Subcutaneous abdominal adipose tissue (tissue), 5 donors: ENCODE data around the gene TNK2.
A peak's percentile ranks its signal among the peaks of the same experiment; 100 is the strongest.
"Not testable (repeated sequence)": the region's sequence is repeated elsewhere in the genome, so short reads cannot be mapped to it uniquely, and the experiment has no call there.

Experiments used
- H3K27ac ChIP-seq: one replicate; pipeline ENCODE4 v1.7.0; 2013; ENCODE audit warnings: low read depth, mild to moderate bottlenecking, inconsistent platforms, low read length, moderate library complexity
- H3K27me3 ChIP-seq, 5 donors: one replicate each; pipeline ENCODE4 v1.7.0; 2013; ENCODE audit warnings: low read length in 5 of 5, inconsistent platforms in 1 of 5; ENCODE audit not compliant: control insufficient read depth in 5 of 5, insufficient read depth in 4 of 5
- H3K36me3 ChIP-seq, 5 donors: one replicate each; pipeline ENCODE4 v1.7.0; 2013; ENCODE audit warnings: low read length in 5 of 5; ENCODE audit not compliant: control insufficient read depth in 5 of 5, insufficient read depth in 5 of 5
- H3K4me1 ChIP-seq, 5 donors: one replicate each; pipeline ENCODE4 v1.7.0; 2013; ENCODE audit warnings: low read length in 5 of 5, mild to moderate bottlenecking in 3 of 5, moderate library complexity in 1 of 5; ENCODE audit not compliant: control insufficient read depth in 5 of 5, insufficient read depth in 5 of 5
- H3K4me3 ChIP-seq, 5 donors: one replicate each; pipeline ENCODE4 v1.7.0; 2013; ENCODE audit warnings: low read length in 5 of 5, low read depth in 1 of 5
- H3K9ac ChIP-seq, 5 donors: one replicate each; pipeline ENCODE4 v1.7.0; 2013; ENCODE audit warnings: low read length in 5 of 5, mild to moderate bottlenecking in 4 of 5, moderate library complexity in 3 of 5
- H3K9me3 ChIP-seq, 5 donors: one replicate each; pipeline ENCODE4 v1.7.0; 2013; ENCODE audit warnings: low read length in 5 of 5; ENCODE audit not compliant: control insufficient read depth in 5 of 5
- donor health status: healthy.
- donor health status: healthy.
- donor health status: healthy.
- donor health status: healthy.
- donor health status: healthy.

Gene TNK2

DNA sequence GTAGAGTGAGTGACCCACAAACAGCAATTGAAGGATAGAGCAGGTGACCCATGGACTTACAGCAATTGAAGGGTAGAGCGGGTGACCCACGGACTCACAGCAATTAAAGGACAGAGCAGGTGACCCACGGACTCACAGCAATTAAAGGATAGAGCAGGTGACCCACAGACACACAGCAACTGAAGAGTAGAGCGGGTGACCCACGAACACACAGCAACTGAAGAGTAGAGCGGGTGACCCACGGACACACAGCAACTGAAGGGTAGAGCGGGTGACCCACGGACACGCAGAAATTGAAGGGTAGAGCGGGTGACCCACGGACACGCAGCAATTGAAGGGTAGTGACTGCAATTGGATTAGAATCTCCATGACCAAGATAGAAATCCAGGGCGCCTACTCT lies 9.8 kb upstream of the TNK2 start:
- no peak overlapping the region for H3K27ac ChIP-seq
- H3K4me1 ChIP-seq, result peaks cover 0 to 11% (median 7%) of the 10 kb centered on the region in 5 donors
- H3K27me3 ChIP-seq, result peaks cover 0 to 6% (median 3%) of the 10 kb centered on the region in 5 donors
- H3K9ac ChIP-seq, result no peak overlapping the region
- H3K36me3 ChIP-seq, result no peaks in the 10 kb centered on the region
- H3K4me3 ChIP-seq, result no peak overlapping the region
- no peaks in the 10 kb centered on the region for H3K9me3 ChIP-seq

DNA sequence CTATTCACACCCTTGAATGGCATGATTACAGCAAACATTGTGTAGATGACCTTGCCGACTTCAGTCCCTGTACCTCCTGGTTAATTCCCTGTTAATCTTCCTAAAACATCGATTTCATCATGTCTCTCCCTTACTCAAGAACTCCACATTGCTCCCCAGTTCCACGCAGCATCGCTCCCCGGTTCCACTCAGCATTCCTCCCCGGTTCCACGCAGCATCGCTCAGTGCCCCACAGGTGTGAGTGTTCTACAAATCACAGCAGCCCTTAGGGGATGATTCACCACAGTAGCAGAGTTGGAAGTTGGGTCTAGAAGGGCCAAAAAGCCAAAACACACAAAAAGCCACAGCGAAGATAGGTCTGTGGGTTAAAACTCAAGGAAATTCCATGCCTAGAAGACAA lies 8.6 kb upstream of the TNK2 start:
- no peak overlapping the region for H3K9ac ChIP-seq
- H3K4me3 ChIP-seq, result no peak overlapping the region
- no peaks in the 10 kb centered on the region for H3K9me3 ChIP-seq
- H3K27ac ChIP-seq, result no peak overlapping the region
- H3K27me3 ChIP-seq, result peaks cover 0 to 6% (median 3%) of the 10 kb centered on the region in 5 donors
- H3K4me1 ChIP-seq, result peaks cover 0 to 11% (median 7%) of the 10 kb centered on the region in 5 donors
- H3K36me3 ChIP-seq, result no peaks in the 10 kb centered on the region

DNA sequence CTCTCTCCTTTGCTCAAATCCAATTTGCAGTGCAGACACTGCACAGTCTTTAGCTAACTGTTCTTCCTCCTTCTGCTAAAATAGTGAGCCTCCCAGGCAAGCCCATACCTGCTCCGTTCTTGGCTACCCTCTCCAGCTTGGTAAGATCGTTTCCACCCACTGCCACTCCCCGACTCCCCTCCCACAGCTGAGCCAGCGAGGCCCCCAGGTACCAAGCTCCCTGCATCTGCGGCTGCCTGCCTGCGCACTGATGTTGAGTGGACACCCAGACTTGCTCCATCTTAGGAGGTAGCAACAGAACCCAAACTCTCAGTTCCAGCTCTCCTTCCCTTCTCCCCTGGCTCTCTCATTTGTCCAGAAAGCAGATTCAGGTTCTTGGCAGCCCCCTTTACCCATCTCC lies 7.9 kb upstream of the TNK2 start:
- Histone ChIP-seq H3K4me1 (peaks cover 0 to 10% (median 7%) of the 10 kb centered on the region in 5 donors), H3K27ac (no peak overlapping the region), H3K27me3 (peaks cover 0 to 6% (median 2%) of the 10 kb centered on the region in 5 donors), H3K36me3 (no peaks in the 10 kb centered on the region), H3K9ac (no peak overlapping the region), H3K9me3 (no peaks in the 10 kb centered on the region), H3K4me3 (no peak overlapping the region)

DNA sequence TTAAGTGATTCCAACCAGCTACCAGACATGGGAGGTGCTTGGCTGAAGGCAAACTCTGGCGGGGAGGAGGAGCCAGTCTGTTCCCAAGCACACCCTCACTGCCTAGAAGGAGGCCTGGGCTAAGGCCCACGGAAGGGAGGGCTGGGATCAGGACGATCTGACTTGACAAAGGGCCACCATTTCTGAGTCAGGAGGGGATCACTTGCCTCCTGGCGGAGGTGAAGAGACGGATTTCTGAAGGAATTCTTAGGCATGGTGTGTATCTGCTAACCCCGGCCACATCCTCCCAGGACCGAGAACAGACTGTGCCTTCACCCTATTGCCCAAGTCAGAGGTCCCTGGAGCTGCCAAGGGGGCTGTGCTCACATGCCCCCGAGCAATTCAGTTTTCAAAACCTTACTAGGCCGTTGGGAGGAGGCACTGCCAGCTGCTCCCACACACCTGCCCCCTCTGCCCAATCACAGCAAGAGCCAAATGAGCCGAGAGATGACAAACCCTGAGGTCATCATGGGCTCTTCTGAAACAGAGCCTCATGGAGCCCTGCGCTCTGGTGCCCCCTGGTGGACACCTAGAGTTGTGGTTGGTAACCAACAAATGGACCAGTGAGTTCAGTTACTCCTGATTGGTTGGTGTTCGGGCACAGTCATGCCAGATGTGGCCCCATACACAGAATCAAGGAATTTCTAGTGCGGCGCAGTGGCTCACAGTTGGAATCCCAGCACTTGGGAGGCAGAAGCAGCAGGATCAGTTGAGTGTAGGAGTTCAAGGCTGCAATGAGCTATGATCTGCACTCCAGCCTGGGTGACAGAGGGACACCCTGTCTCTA lies 6.5 kb upstream of the TNK2 start:
- peak overlapping the region; percentile 60 for H3K27ac ChIP-seq
- peaks cover 0 to 17% (median 10%) of the 10 kb centered on the region in 5 donors for H3K4me1 ChIP-seq
- peak overlapping the region in 1 of 5 donors; percentile 10 for H3K4me3 ChIP-seq
- peaks cover 0 to 4% (median 0%) of the 10 kb centered on the region in 5 donors for H3K27me3 ChIP-seq
- no peaks in the 10 kb centered on the region for H3K9me3 ChIP-seq
- H3K9ac ChIP-seq, result peak overlapping the region in 2 of 5 donors; percentile 44 to 53
- no peaks in the 10 kb centered on the region for H3K36me3 ChIP-seq

DNA sequence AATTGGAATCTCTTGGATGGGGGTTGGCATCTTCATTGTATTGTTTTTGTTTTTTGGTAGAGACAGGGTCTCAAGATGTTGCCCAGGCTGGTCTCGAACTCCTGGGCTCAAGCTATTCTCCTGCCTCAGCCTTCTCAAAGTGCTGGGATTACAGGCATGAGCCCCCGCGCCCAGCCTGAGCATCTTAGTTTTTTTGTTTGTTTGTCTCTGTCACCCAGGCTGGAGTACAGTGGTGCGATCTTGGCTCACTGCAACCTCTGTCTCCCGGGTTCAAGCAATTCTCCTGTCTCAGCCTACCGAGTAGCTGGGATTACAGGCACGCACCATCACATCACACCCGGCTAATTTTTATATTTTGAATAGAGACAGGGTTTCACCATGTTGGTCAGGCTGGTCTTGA lies 5.8 kb upstream of the TNK2 start:
- Histone ChIP-seq H3K27ac (peak overlapping the region; percentile 60), H3K4me1 (peaks cover 0 to 18% (median 11%) of the 10 kb centered on the region in 5 donors)
- H3K27me3 ChIP-seq, H3K9ac ChIP-seq, H3K36me3 ChIP-seq, H3K4me3 ChIP-seq, H3K9me3 ChIP-seq: not testable (repeated sequence)

DNA sequence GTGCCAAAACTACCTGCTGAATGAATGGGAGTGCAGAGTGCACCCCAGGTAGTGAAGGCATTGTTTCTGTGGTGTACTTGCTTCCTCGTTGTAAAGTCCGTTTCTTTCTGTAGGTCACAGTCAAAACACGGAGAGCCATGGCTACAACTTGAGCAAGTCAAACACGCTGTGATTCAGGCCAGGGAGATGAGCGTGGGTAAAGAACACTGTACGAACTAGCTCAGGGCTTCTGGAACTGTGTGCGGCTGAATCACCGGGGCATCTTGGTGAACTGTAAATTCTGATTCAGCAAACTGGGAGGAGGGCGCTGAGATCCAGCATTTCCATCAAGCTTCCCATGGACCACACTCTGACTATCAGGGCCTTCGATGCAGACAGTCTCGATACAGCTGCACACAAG lies 5.0 kb upstream of the TNK2 start:
- Histone ChIP-seq H3K9ac (no peak overlapping the region), H3K27me3 (peaks cover 0 to 4% (median 0%) of the 10 kb centered on the region in 5 donors), H3K27ac (no peak overlapping the region), H3K9me3 (no peaks in the 10 kb centered on the region), H3K4me1 (peaks cover 0 to 25% (median 14%) of the 10 kb centered on the region in 5 donors), H3K36me3 (no peaks in the 10 kb centered on the region), H3K4me3 (no peak overlapping the region)

DNA sequence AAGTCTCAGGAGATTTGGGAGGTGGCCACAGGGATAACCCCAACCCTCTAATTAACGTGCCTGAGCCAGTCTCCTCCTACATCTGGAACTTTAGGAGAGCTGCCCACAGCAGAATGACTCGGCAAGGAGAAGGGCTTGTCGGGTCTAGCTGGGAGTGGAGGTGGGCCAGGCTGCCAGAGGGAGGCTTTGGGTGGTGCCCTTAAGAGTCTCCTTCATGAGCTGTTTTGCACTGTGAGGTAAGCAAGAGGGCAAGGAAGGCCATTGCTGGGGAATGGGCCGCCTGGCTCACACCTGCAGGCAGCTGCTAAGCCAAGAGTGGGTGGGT lies 3.6 kb upstream of the TNK2 start:
- peaks cover 2 to 39% (median 28%) of the 10 kb centered on the region in 5 donors for H3K4me1 ChIP-seq
- H3K27ac ChIP-seq, result no peak overlapping the region
- no peak overlapping the region for H3K9ac ChIP-seq
- no peaks in the 10 kb centered on the region for H3K36me3 ChIP-seq
- H3K9me3 ChIP-seq, result no peaks in the 10 kb centered on the region
- H3K27me3 ChIP-seq, result peaks cover 0 to 3% (median 0%) of the 10 kb centered on the region in 5 donors
- no peak overlapping the region for H3K4me3 ChIP-seq

DNA sequence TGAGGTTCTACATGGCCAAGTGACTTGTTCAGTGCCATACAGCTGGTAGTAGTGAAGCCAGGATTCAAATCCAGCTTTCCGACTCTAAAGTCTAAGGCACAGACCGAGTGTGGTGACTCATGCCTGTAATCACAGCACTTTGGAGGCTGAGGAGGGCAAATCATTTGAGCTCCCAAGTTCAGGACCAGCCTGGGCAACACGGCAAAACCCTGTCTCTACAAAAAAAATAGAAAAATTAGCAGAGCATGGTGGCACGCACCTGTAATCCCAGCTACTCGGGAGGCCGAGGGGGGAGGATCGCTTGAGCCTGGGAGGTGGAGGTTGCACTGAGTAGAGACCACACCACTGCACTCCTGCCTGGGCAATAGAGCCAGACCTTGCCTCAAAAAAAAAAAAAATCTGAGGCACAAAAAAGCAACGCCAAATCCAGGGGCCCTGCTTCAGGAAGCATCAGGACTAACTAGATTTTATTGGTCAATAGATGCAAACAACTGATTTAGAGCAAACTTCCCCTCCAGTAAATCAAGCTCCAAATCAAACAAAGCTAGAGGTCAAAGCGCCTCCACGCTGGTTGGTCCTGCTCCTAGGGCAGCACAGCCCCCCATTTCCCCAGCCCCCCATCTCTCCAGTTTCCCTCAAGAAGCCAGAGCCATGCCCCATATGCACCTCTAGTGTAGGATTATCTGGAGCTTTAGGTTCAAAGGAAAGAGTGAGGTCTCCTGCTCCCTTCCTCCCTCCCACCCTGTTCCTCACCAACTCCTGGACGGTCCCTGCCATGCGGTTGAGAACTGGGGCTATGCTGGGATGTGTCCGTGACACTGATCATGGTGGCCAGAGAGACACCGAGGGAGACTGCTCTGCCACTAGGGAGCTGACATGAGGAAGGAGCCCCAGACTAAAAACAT lies 2.9 kb upstream of the TNK2 start:
- Histone ChIP-seq H3K4me3 (no peak overlapping the region), H3K4me1 (peaks cover 2 to 44% (median 34%) of the 10 kb centered on the region in 5 donors), H3K27ac (no peak overlapping the region)

DNA sequence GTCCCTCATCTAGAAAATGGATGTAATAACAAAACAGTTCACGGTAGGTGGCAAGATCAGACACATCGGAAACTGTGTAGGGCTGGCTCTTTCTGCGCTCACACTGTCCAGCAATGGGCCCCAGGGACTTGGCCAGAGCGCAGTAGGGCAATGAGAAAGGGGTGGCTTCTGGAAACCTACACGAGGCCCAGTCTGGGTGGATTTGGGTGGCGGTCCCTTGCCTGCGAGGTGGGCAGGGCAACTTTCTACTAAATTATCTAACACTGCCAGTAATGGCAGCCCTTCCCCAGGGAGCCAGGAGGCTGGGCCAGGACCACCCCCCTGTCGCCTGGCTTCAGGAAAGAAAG lies 2.1 kb upstream of the TNK2 start:
- no peak overlapping the region for H3K4me3 ChIP-seq
- no peak overlapping the region for H3K27ac ChIP-seq
- H3K9ac ChIP-seq, result no peak overlapping the region
- H3K4me1 ChIP-seq, result peaks cover 2 to 49% (median 38%) of the 10 kb centered on the region in 5 donors
- H3K36me3 ChIP-seq, result no peaks in the 10 kb centered on the region
- H3K27me3 ChIP-seq, result no peaks in the 10 kb centered on the region
- no peaks in the 10 kb centered on the region for H3K9me3 ChIP-seq

More for the DNA sequence above, 2.9 kb upstream of the TNK2 start:
- Histone ChIP-seq H3K27me3 (no peaks in the 10 kb centered on the region), H3K36me3 (no peaks in the 10 kb centered on the region), H3K9me3 (no peaks in the 10 kb centered on the region), H3K9ac (no peak overlapping the region)
